K562 (cell line): Measurements from ENCODE around the gene RBM34. TPM values are rescaled to one million over a fixed set of nuclear protein-coding genes. Genes with fewer than 3 reads are reported as not detected.

Source experiments
- ADNP ChIP-seq: fragments of 200-800 bp; sonication (Bioruptor generic); IDR thresholded peaks from 2 replicates; pipeline ENCODE4 v1.6.1; 2016; ENCODE audit warnings: missing genetic modification characterization, missing compliant biosample characterization
- BDP1 ChIP-seq: IDR thresholded peaks from 3 replicates; pipeline ENCODE4 v1.6.1; 2011; ENCODE audit not compliant: insufficient read length, insufficient read depth
- BHLHE40 ChIP-seq: IDR thresholded peaks from 2 replicates; pipeline ENCODE4 v1.6.1; 2011; ENCODE audit warnings: low read length, improper control_type of control experiment
- BRCA1 ChIP-seq, 2 experiments: fragments of 450-650 bp in 1 of 2; sonication (generic) in 1 of 2; formaldehyde crosslinking in 1 of 2; IDR thresholded peaks; 2 replicates each; pipeline versions ENCODE4 v1.5.0 to v1.6.1; 2017 to 2020; ENCODE audit warnings: mild to moderate bottlenecking in 1 of 2, missing genetic modification reagents in 1 of 2
- CSDE1 ChIP-seq, 2 experiments: fragments of 450-650 bp; IDR thresholded peaks; 2 replicates each; pipeline ENCODE4 v1.6.1; 2016; ENCODE audit warnings: mild to moderate bottlenecking in 1 of 2
- FOXM1 ChIP-seq, 2 experiments: fragments of 450-650 bp in 1 of 2; sonication (generic) in 1 of 2; formaldehyde crosslinking in 1 of 2; IDR thresholded peaks; 2 replicates each; pipeline versions ENCODE4 v1.6.1 to v1.9.0; 2017 to 2022; ENCODE audit warnings: low read depth in 2 of 2, mild to moderate bottlenecking in 2 of 2, missing genetic modification reagents in 1 of 2, moderate library complexity in 1 of 2
- HDAC1 ChIP-seq, 2 experiments: fragments of 450-650 bp; IDR thresholded peaks; 2 replicates each; pipeline ENCODE4 v1.6.1; 2016 to 2017; ENCODE audit warnings: inconsistent platforms in 1 of 2, mild to moderate bottlenecking in 1 of 2, moderate library complexity in 1 of 2
- LCOR ChIP-seq: sonication (generic); formaldehyde crosslinking; IDR thresholded peaks from 2 replicates; pipeline ENCODE4 v1.8.0; 2022; ENCODE audit warnings: mild to moderate bottlenecking, missing genetic modification reagents
- MCM3 ChIP-seq: fragments of 450-650 bp; IDR thresholded peaks from 2 replicates; pipeline ENCODE4 v1.6.1; 2016
- NR1H2 ChIP-seq: sonication (generic); formaldehyde crosslinking; IDR thresholded peaks from 2 replicates; pipeline ENCODE4 v1.4.0; 2020; ENCODE audit warnings: mild to moderate bottlenecking, missing genetic modification reagents
- POLR2G ChIP-seq: fragments of 200-400 bp; formaldehyde crosslinking; IDR thresholded peaks from 2 replicates; pipeline ENCODE4 v1.6.1; 2017; ENCODE audit warnings: low read depth, mild to moderate bottlenecking, antibody characterized with exemption, low read length, moderate library complexity
- PYGO2 ChIP-seq: fragments of 450-650 bp; IDR thresholded peaks from 2 replicates; pipeline ENCODE4 v1.6.1; 2016; ENCODE audit warnings: mild to moderate bottlenecking, missing genetic modification characterization, moderate library complexity, missing compliant biosample characterization
- RBBP5 ChIP-seq: fragments of 200-600 bp; sonication (generic); IDR thresholded peaks from 2 replicates; pipeline ENCODE4 v1.6.1; 2012; ENCODE audit warnings: borderline replicate concordance, mild to moderate bottlenecking, low read length, control low read depth, inconsistent platforms; ENCODE audit not compliant: insufficient read depth, poor library complexity, severe bottlenecking
- SAFB ChIP-seq: fragments of 200-400 bp; formaldehyde crosslinking; IDR thresholded peaks from 2 replicates; pipeline ENCODE4 v1.6.1; 2017; ENCODE audit warnings: low read depth, low read length, borderline replicate concordance
- SAP30 ChIP-seq: fragments of 200-600 bp; sonication (generic); IDR thresholded peaks from 2 replicates; pipeline ENCODE4 v1.6.1; 2012; ENCODE audit warnings: borderline replicate concordance, low read depth, mild to moderate bottlenecking, moderate library complexity, low read length, control low read depth, inconsistent platforms; ENCODE audit not compliant: insufficient read depth, poor library complexity, severe bottlenecking
- U2AF1 ChIP-seq: fragments of 200-400 bp; formaldehyde crosslinking; optimal IDR thresholded peaks from 2 replicates; pipeline ENCODE3; 2017; ENCODE audit warnings: mild to moderate bottlenecking, low read depth, low read length, moderate library complexity
- ZNF347 ChIP-seq: fragments of 450-650 bp; formaldehyde crosslinking; IDR thresholded peaks from 2 replicates; pipeline ENCODE4 v1.4.0; 2020; ENCODE audit warnings: low read depth, mild to moderate bottlenecking, moderate library complexity
- ZNF75A ChIP-seq: fragments of 450-650 bp; formaldehyde crosslinking; IDR thresholded peaks from 2 replicates; pipeline ENCODE4 v1.4.0; 2020; ENCODE audit warnings: mild to moderate bottlenecking
- ZSCAN29 ChIP-seq: fragments of 450-650 bp; IDR thresholded peaks from 2 replicates; pipeline ENCODE4 v1.6.1; 2017
- ZSCAN32 ChIP-seq: fragments of 450-650 bp; formaldehyde crosslinking; IDR thresholded peaks from 2 replicates; pipeline ENCODE4 v1.4.0; 2020; ENCODE audit warnings: mild to moderate bottlenecking, moderate library complexity
- polyA plus RNA-seq, 8 experiments: library from polyadenylated mRNA; depleted of rRNA in 4 of 8; stranded (reverse) in 5 of 8; unstranded in 3 of 8; fragments of >200 nt; fragmentation: Nextera tagmentation in 2 of 8; fragmentation: Illumina TruSeq in 1 of 8; extraction: Ambion mirVana in 2 of 8; extraction: Trizol in 1 of 8; gene quantifications; 2 replicates each; pipeline versions ENCODE4 v1.2.1 to v1.2.3, GENCODE V29; 2011 to 2014; ENCODE audit warnings: inconsistent platforms in 1 of 8, missing spikeins in 1 of 8
- total RNA-seq, 7 experiments: library from RNA; depleted of rRNA in 6 of 7; stranded (reverse); fragments of >200 nt in 6 of 7; fragmentation: Illumina TruSeq in 2 of 7; extraction: Trizol in 2 of 7; gene quantifications; 2 replicates each; pipeline versions ENCODE4 v1.2.1 to v1.2.3, GENCODE V29; 2011 to 2021; ENCODE audit warnings: low replicate concordance in 1 of 7
- TF ChIP-seq, protein P1 (sequence below): sonication (generic); formaldehyde crosslinking; IDR thresholded peaks from 2 replicates; pipeline ENCODE4 v1.8.1; 2023; ENCODE audit warnings: mild to moderate bottlenecking, missing genetic modification reagents
- TF ChIP-seq, protein P2 (sequence below): sonication (generic); formaldehyde crosslinking; IDR thresholded peaks from 2 replicates; pipeline ENCODE4 v1.8.0; 2022; ENCODE audit warnings: mild to moderate bottlenecking, low read depth, missing genetic modification reagents
- TF ChIP-seq, protein P3 (sequence below): fragments of 450-650 bp; formaldehyde crosslinking; IDR thresholded peaks from 2 replicates; pipeline ENCODE4 v1.4.0; 2020; ENCODE audit warnings: mild to moderate bottlenecking, moderate library complexity
- TF ChIP-seq, protein P4 (sequence below): fragments of 450-650 bp; IDR thresholded peaks from 2 replicates; pipeline ENCODE4 v1.6.1; 2017; ENCODE audit warnings: mild to moderate bottlenecking, moderate library complexity

The RBM34 gene
- total and polyA plus RNA-seq, 9 of the 15 experiments (the other 6 are each of a cell fraction or from before 2014, with no cell fraction given) = 64.0 to 178 (median 124) TPM

GRCh38 chr1:235113183-235113917 is 47.7 kb downstream of the RBM34 start (continued):
- TF ChIP-seq SAP30 (no peak), FOXM1 (IDR thresholded peaks at IDR 0.05; ENCODE audit: low read depth) (peak; percentile 74), FOXM1 (CRISPR knock-in tag; IDR thresholded peaks at IDR 0.05; ENCODE audit: low read depth) (no peak), BHLHE40 (no peak), NR1H2 (CRISPR knock-in tag) (no peak), ZSCAN32 (no peak), LCOR (CRISPR knock-in tag) (no peak), MCM3 (no peak), HDAC1 (IDR thresholded peaks at IDR 0.05) (peak in 1 of 2 experiments; percentile 43; a peak in 1 of 4 replicates), CSDE1 (IDR thresholded peaks at IDR 0.05) (no peak; a peak in 1 of 4 replicates), ZNF75A (no peak), BDP1 (no peak), ZSCAN29 (no peak), SAFB (no peak), ZNF347 (no peak), BRCA1 (IDR thresholded peaks at IDR 0.05) (no peak), BRCA1 (CRISPR knock-in tag; IDR thresholded peaks at IDR 0.05) (no peak), U2AF1 (no peak), PYGO2 (no peak), ADNP (tag) (0 out of 2 replicates have a peak, but pooled peaks have one; percentile 17), RBBP5 (no peak), POLR2G (no peak)
- TF ChIP-seq, protein P1, sequence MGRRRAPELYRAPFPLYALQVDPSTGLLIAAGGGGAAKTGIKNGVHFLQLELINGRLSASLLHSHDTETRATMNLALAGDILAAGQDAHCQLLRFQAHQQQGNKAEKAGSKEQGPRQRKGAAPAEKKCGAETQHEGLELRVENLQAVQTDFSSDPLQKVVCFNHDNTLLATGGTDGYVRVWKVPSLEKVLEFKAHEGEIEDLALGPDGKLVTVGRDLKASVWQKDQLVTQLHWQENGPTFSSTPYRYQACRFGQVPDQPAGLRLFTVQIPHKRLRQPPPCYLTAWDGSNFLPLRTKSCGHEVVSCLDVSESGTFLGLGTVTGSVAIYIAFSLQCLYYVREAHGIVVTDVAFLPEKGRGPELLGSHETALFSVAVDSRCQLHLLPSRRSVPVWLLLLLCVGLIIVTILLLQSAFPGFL (CRISPR knock-in tag) = no peak
- TF ChIP-seq, protein P2, sequence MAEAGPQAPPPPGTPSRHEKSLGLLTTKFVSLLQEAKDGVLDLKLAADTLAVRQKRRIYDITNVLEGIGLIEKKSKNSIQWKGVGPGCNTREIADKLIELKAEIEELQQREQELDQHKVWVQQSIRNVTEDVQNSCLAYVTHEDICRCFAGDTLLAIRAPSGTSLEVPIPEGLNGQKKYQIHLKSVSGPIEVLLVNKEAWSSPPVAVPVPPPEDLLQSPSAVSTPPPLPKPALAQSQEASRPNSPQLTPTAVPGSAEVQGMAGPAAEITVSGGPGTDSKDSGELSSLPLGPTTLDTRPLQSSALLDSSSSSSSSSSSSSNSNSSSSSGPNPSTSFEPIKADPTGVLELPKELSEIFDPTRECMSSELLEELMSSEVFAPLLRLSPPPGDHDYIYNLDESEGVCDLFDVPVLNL = no peak
- TF ChIP-seq, protein P3, sequence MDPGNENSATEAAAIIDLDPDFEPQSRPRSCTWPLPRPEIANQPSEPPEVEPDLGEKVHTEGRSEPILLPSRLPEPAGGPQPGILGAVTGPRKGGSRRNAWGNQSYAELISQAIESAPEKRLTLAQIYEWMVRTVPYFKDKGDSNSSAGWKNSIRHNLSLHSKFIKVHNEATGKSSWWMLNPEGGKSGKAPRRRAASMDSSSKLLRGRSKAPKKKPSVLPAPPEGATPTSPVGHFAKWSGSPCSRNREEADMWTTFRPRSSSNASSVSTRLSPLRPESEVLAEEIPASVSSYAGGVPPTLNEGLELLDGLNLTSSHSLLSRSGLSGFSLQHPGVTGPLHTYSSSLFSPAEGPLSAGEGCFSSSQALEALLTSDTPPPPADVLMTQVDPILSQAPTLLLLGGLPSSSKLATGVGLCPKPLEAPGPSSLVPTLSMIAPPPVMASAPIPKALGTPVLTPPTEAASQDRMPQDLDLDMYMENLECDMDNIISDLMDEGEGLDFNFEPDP (CRISPR knock-in tag) = no peak
- TF ChIP-seq, protein P4, sequence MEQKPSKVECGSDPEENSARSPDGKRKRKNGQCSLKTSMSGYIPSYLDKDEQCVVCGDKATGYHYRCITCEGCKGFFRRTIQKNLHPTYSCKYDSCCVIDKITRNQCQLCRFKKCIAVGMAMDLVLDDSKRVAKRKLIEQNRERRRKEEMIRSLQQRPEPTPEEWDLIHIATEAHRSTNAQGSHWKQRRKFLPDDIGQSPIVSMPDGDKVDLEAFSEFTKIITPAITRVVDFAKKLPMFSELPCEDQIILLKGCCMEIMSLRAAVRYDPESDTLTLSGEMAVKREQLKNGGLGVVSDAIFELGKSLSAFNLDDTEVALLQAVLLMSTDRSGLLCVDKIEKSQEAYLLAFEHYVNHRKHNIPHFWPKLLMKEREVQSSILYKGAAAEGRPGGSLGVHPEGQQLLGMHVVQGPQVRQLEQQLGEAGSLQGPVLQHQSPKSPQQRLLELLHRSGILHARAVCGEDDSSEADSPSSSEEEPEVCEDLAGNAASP = no peak
